Osteoblast (primary cell): ENCODE data around the gene NTM. TPM values are rescaled to one million over a fixed set of nuclear protein-coding genes. Genes with fewer than 3 reads are reported as not detected.

ENCODE experiments used
- DNase-seq: peaks from one replicate; pipeline ENCODE4 v3.0.0; 2011; ENCODE audit warnings: low spot score, mixed read lengths; ENCODE audit not compliant: insufficient read length; ENCODE audit errors: missing footprints
- H2AFZ ChIP-seq: 2 replicates; pipeline ENCODE4 v1.6.0; 2011; ENCODE audit warnings: mild to moderate bottlenecking, low read length
- H3K27ac ChIP-seq: 2 replicates; pipeline ENCODE4 v1.5.1; 2011; ENCODE audit warnings: mild to moderate bottlenecking, low read depth, low read length, moderate library complexity
- H3K27me3 ChIP-seq: 2 replicates; pipeline ENCODE4 v1.6.0; 2012; ENCODE audit warnings: mild to moderate bottlenecking, control low read depth, inconsistent platforms, low read length, moderate library complexity; ENCODE audit not compliant: insufficient read depth
- H3K36me3 ChIP-seq: 2 replicates; pipeline ENCODE4 v1.5.1; 2011; ENCODE audit warnings: mild to moderate bottlenecking, low read length, control low read depth, moderate library complexity; ENCODE audit not compliant: insufficient read depth
- H3K4me1 ChIP-seq: 2 replicates; pipeline ENCODE4 v1.5.1; 2011; ENCODE audit warnings: mild to moderate bottlenecking, low read length, control low read depth, moderate library complexity; ENCODE audit not compliant: insufficient read depth
- H3K4me2 ChIP-seq: 2 replicates; pipeline ENCODE4 v1.6.0; 2011; ENCODE audit warnings: mild to moderate bottlenecking, low read length; ENCODE audit not compliant: insufficient read depth
- H3K4me3 ChIP-seq: fragments of 200-600 bp; sonication (generic); 3 replicates; pipeline ENCODE4 v1.5.1; 2012; ENCODE audit warnings: mild to moderate bottlenecking, low read length, inconsistent platforms; ENCODE audit not compliant: insufficient read depth
- H3K79me2 ChIP-seq: 2 replicates; pipeline ENCODE4 v1.6.0; 2012; ENCODE audit warnings: mild to moderate bottlenecking, low read length, control low read depth, inconsistent platforms; ENCODE audit not compliant: insufficient read depth
- H3K9me3 ChIP-seq: 2 replicates; pipeline ENCODE4 v1.5.1; 2011; ENCODE audit warnings: low read depth, low read length, control low read depth
- H4K20me1 ChIP-seq: 2 replicates; pipeline ENCODE4 v1.6.0; 2012; ENCODE audit warnings: mild to moderate bottlenecking, low read length, control low read depth; ENCODE audit not compliant: insufficient read depth
- CTCF ChIP-seq: IDR thresholded peaks from 2 replicates; pipeline ENCODE4 v1.5.1; 2011; ENCODE audit warnings: mild to moderate bottlenecking, low read depth, low read length, moderate library complexity; ENCODE audit errors: extremely low read depth
- total RNA-seq: library from RNA; depleted of rRNA; stranded (reverse); fragments of >200 nt; gene quantifications from 2 replicates; pipeline ENCODE4 v1.2.3, GENCODE V29; 2012

Gene NTM
- total RNA-seq, 1 donor: 48.1 TPM

DNA sequence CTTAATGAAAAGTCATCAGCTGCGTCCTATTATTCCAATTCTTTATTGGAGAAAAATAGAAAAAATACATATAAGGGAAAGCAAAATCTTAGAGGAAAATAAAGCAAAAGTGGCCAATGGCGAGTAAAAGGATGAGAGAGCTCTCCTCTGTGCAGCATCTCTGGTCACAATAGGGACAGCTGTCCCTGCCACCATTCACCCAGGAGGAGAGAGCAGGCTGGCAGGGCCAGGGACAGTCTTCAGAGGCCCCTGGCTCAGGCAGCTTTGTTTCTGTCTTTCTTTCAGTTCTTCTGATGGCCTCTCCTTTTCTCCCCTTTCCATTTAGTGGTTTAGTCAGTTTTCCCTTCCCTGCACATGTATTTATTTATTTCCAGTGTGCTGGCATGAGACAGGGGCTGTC, 941.3 kb downstream of the NTM start:
- H2AFZ ChIP-seq: no peak overlapping the region
- H3K27ac ChIP-seq: no peak overlapping the region
- no peak overlapping the region for H3K4me3 ChIP-seq
- H3K27me3 ChIP-seq: no peaks in the 10 kb centered on the region
- no peaks in the 10 kb centered on the region for H3K36me3 ChIP-seq
- H3K9me3 ChIP-seq: no peaks in the 10 kb centered on the region
- no peaks in the 10 kb centered on the region for H3K79me2 ChIP-seq
- H4K20me1 ChIP-seq: no peaks in the 10 kb centered on the region
- TF ChIP-seq CTCF: no peak
- peak; percentile 71 for DNase-seq
- H3K4me1 ChIP-seq: peaks cover 9% of the 10 kb centered on the region
- no peak overlapping the region for H3K4me2 ChIP-seq

GRCh38 chr11:132312161-132312560, 941.7 kb downstream of the NTM start:
- H3K27ac ChIP-seq: no peak overlapping the region
- peaks cover 9% of the 10 kb centered on the region for H3K4me1 ChIP-seq
- H3K4me3 ChIP-seq: no peak overlapping the region
- peak; percentile 43 for DNase-seq
- no peaks in the 10 kb centered on the region for H3K36me3 ChIP-seq
- H4K20me1 ChIP-seq: no peaks in the 10 kb centered on the region
- H3K9me3 ChIP-seq: no peaks in the 10 kb centered on the region
- no peaks in the 10 kb centered on the region for H3K79me2 ChIP-seq
- H3K4me2 ChIP-seq: peak overlapping the region; percentile 14
- H2AFZ ChIP-seq: no peak overlapping the region
- no peak for TF ChIP-seq CTCF
- no peaks in the 10 kb centered on the region for H3K27me3 ChIP-seq

- TF ChIP-seq CTCF: peak; percentile 84
- no peaks in the 10 kb centered on the region for H3K27me3 ChIP-seq
- H3K4me1 ChIP-seq: peaks cover 9% of the 10 kb centered on the region
- no peaks in the 10 kb centered on the region for H3K79me2 ChIP-seq
- H3K9me3 ChIP-seq: no peaks in the 10 kb centered on the region
- peak; percentile 93 for DNase-seq
- no peak overlapping the region for H3K4me3 ChIP-seq
- no peak overlapping the region for H2AFZ ChIP-seq
- H3K4me2 ChIP-seq: peak overlapping the region; percentile 14
- no peak overlapping the region for H3K27ac ChIP-seq
- H4K20me1 ChIP-seq: no peaks in the 10 kb centered on the region
- no peaks in the 10 kb centered on the region for H3K36me3 ChIP-seq
Measured at GRCh38 chr11:132312701-132313111, 942.3 kb downstream of the NTM start.

GRCh38 chr11:132314911-132315455, 944.6 kb downstream of the NTM start:
- no peak for TF ChIP-seq CTCF
- Histone ChIP-seq H2AFZ (no peak overlapping the region), H3K27ac (no peak overlapping the region), H3K36me3 (no peaks in the 10 kb centered on the region), H3K4me3 (no peak overlapping the region), H3K9me3 (no peaks in the 10 kb centered on the region), H4K20me1 (peaks cover 3% of the 10 kb centered on the region), H3K4me2 (no peak overlapping the region), H3K79me2 (no peaks in the 10 kb centered on the region), H3K27me3 (no peaks in the 10 kb centered on the region), H3K4me1 (peaks cover 9% of the 10 kb centered on the region)
- DNase-seq: peak; percentile 56
